Fibroblast of lung (primary cell): ENCODE measurements around the gene PLA1A.

ENCODE experiments used
- EZH2 ChIP-seq: IDR thresholded peaks from 2 replicates; pipeline ENCODE4 v1.5.1; 2012; ENCODE audit warnings: low read length, control low read depth, mild to moderate bottlenecking; ENCODE audit errors: missing control alignments
- TF ChIP-seq, protein P1 (sequence below), 2 donors: IDR thresholded peaks in 1 of 2; conservative IDR thresholded peaks in 1 of 2; 1 replicate in 1 of 2; 2 replicates in 1 of 2; pipeline ENCODE4 v1.5.1; 2011 to 2012; ENCODE audit warnings: low read length in 2 of 2, control low read depth in 1 of 2, inconsistent platforms in 1 of 2, low read depth in 1 of 2, mild to moderate bottlenecking in 1 of 2

DNA sequence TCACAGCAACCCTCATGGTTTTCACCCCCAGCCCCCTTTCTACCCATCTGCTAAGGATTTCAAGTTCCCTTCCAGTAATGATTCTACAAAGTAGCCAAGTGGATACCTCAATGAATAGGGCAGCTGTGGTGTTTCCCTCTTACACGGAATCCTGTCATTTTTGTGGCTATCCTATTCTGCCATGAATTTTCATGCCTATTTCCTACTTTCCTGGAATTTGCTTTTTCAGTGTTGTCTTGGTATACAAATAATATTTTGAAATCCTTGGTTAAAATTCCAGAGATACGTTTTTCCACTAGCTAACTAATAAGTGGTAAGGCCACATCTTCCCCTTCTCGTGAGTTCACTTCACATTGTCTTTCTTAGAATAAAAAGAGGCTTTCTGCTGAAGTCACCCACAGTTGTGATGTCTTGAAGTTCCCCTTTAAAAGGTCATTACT lies 10.9 kb upstream of the PLA1A start:
- TF ChIP-seq, protein P1, sequence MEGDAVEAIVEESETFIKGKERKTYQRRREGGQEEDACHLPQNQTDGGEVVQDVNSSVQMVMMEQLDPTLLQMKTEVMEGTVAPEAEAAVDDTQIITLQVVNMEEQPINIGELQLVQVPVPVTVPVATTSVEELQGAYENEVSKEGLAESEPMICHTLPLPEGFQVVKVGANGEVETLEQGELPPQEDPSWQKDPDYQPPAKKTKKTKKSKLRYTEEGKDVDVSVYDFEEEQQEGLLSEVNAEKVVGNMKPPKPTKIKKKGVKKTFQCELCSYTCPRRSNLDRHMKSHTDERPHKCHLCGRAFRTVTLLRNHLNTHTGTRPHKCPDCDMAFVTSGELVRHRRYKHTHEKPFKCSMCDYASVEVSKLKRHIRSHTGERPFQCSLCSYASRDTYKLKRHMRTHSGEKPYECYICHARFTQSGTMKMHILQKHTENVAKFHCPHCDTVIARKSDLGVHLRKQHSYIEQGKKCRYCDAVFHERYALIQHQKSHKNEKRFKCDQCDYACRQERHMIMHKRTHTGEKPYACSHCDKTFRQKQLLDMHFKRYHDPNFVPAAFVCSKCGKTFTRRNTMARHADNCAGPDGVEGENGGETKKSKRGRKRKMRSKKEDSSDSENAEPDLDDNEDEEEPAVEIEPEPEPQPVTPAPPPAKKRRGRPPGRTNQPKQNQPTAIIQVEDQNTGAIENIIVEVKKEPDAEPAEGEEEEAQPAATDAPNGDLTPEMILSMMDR (conservative IDR thresholded peaks at IDR 0.05 in 1 of 2, IDR thresholded peaks at IDR 0.05 in 1 of 2; ENCODE audit: low read depth in 1 of 2, low read length in 2 of 2) = no peak
- no peak for TF ChIP-seq EZH2
